HepG2 (cell line): Measurements from ENCODE around the gene SPATS2. TPM values are rescaled to one million over a fixed set of nuclear protein-coding genes. Genes with fewer than 3 reads are reported as not detected.

Source experiments
- ARID2 ChIP-seq: sonication (generic); formaldehyde crosslinking; IDR thresholded peaks from 2 replicates; pipeline ENCODE4 v1.8.1; 2022; ENCODE audit warnings: mild to moderate bottlenecking, missing genetic modification reagents, borderline replicate concordance
- ATF7-NPFF ChIP-seq: sonication (generic); formaldehyde crosslinking; IDR thresholded peaks from 2 replicates; pipeline ENCODE4 v1.8.1; 2023; ENCODE audit warnings: mild to moderate bottlenecking, low read depth, missing genetic modification reagents, moderate library complexity
- CBFB ChIP-seq: sonication (generic); formaldehyde crosslinking; IDR thresholded peaks from 2 replicates; pipeline ENCODE4 v1.4.0; 2020; ENCODE audit warnings: missing genetic modification reagents
- CHD2 ChIP-seq: IDR thresholded peaks from 2 replicates; pipeline ENCODE4 v1.6.1; 2011; ENCODE audit warnings: low read depth, low read length, improper control_type of control experiment
- HHEX ChIP-seq: IDR thresholded peaks from 2 replicates; pipeline ENCODE4 v1.6.1; 2016; ENCODE audit warnings: control low read depth
- HNRNPK ChIP-seq: fragments of 200-400 bp; formaldehyde crosslinking; IDR thresholded peaks from 2 replicates; pipeline ENCODE4 v1.6.1; 2018; ENCODE audit warnings: low read length, low read depth, moderate library complexity, mild to moderate bottlenecking; ENCODE audit not compliant: poor library complexity, severe bottlenecking
- KAT7 ChIP-seq: IDR thresholded peaks from 2 replicates; pipeline ENCODE4 v1.6.1; 2018; ENCODE audit warnings: borderline replicate concordance, missing compliant biosample characterization
- KLF16 ChIP-seq, 2 experiments: sonication (generic) in 1 of 2; formaldehyde crosslinking in 1 of 2; IDR thresholded peaks; 2 replicates each; pipeline versions ENCODE4 v1.6.1 to v1.8.0; 2016 to 2023; ENCODE audit warnings: missing genetic modification reagents in 2 of 2, missing compliant biosample characterization in 1 of 2
- NR3C1 ChIP-seq: sonication (generic); formaldehyde crosslinking; IDR thresholded peaks from 2 replicates; pipeline ENCODE4 v1.4.0; 2020; ENCODE audit warnings: missing genetic modification reagents
- PRPF4 ChIP-seq: fragments of 200-400 bp; formaldehyde crosslinking; IDR thresholded peaks from 2 replicates; pipeline ENCODE4 v1.6.1; 2016; ENCODE audit warnings: low read length, low read depth; ENCODE audit not compliant: poor library complexity, severe bottlenecking
- TAF1 ChIP-seq: sonication (generic); formaldehyde crosslinking; IDR thresholded peaks from 2 replicates; pipeline ENCODE4 v1.4.0; 2020; ENCODE audit warnings: missing genetic modification reagents
- ZC3H13 ChIP-seq: sonication (generic); formaldehyde crosslinking; IDR thresholded peaks from 2 replicates; pipeline ENCODE4 v1.8.1; 2023; ENCODE audit warnings: mild to moderate bottlenecking, missing genetic modification reagents, moderate library complexity
- ZNF335 ChIP-seq: sonication (generic); formaldehyde crosslinking; IDR thresholded peaks from 2 replicates; pipeline ENCODE4 v1.4.0; 2020; ENCODE audit warnings: missing genetic modification reagents
- ZNF510 ChIP-seq: sonication (generic); formaldehyde crosslinking; IDR thresholded peaks from 2 replicates; pipeline ENCODE4 v1.4.0; 2020; ENCODE audit warnings: low read depth, mild to moderate bottlenecking, missing genetic modification reagents
- ZNF747 ChIP-seq: sonication (generic); formaldehyde crosslinking; IDR thresholded peaks from 2 replicates; pipeline ENCODE4 v1.8.1; 2023; ENCODE audit warnings: missing genetic modification reagents, mild to moderate bottlenecking, borderline replicate concordance
- polyA plus RNA-seq, 8 experiments: library from polyadenylated mRNA; depleted of rRNA in 3 of 8; stranded (reverse) in 7 of 8; unstranded in 1 of 8; fragments of >200 nt; fragmentation: Illumina TruSeq in 4 of 8; extraction: Trizol in 4 of 8; gene quantifications; 2 replicates each; pipeline versions ENCODE4 v1.2.1 to v1.2.3, GENCODE V29; 2011 to 2016; ENCODE audit warnings: low read depth in 4 of 8, missing spikeins in 1 of 8, mixed read lengths in 1 of 8; ENCODE audit not compliant: insufficient read depth in 1 of 8
- total RNA-seq, 5 experiments: library from RNA; depleted of rRNA; stranded (reverse); fragments of >200 nt; fragmentation: Illumina TruSeq; extraction: Trizol; gene quantifications; 2 replicates each; pipeline ENCODE4 v1.2.3, GENCODE V29; 2016; ENCODE audit warnings: low read depth in 1 of 5
- TF ChIP-seq, protein P1 (sequence below): sonication (generic); formaldehyde crosslinking; conservative IDR thresholded peaks from 2 replicates; pipeline ENCODE4 v1.4.0; 2020; ENCODE audit warnings: missing genetic modification reagents
- TF ChIP-seq, protein P2 (sequence below): IDR thresholded peaks from 2 replicates; pipeline ENCODE4 v1.6.1; 2018; ENCODE audit warnings: missing genetic modification reagents, mild to moderate bottlenecking, missing compliant biosample characterization
- TF ChIP-seq, protein P3 (sequence below): sonication (generic); formaldehyde crosslinking; IDR thresholded peaks from 2 replicates; pipeline ENCODE4 v1.8.1; 2022; ENCODE audit warnings: mild to moderate bottlenecking, missing genetic modification reagents
- TF ChIP-seq, protein P4 (sequence below): sonication (generic); formaldehyde crosslinking; IDR thresholded peaks from 2 replicates; pipeline ENCODE4 v1.9.0; 2022; ENCODE audit warnings: missing genetic modification reagents, mild to moderate bottlenecking, borderline replicate concordance
- TF ChIP-seq, protein P5 (sequence below): sonication (generic); formaldehyde crosslinking; IDR thresholded peaks from 2 replicates; pipeline ENCODE4 v1.5.0; 2020; ENCODE audit warnings: mild to moderate bottlenecking, low read depth, missing genetic modification reagents, borderline replicate concordance
- TF ChIP-seq, protein P6 (sequence below): sonication (generic); formaldehyde crosslinking; IDR thresholded peaks from 2 replicates; pipeline ENCODE4 v1.4.0; 2020; ENCODE audit warnings: missing genetic modification reagents

SPATS2 gene
- total and polyA plus RNA-seq, 2 of the 13 experiments (the other 11 are each of a cell fraction or from before 2014, with no cell fraction given) = 19.3 to 28.1 TPM

DNA sequence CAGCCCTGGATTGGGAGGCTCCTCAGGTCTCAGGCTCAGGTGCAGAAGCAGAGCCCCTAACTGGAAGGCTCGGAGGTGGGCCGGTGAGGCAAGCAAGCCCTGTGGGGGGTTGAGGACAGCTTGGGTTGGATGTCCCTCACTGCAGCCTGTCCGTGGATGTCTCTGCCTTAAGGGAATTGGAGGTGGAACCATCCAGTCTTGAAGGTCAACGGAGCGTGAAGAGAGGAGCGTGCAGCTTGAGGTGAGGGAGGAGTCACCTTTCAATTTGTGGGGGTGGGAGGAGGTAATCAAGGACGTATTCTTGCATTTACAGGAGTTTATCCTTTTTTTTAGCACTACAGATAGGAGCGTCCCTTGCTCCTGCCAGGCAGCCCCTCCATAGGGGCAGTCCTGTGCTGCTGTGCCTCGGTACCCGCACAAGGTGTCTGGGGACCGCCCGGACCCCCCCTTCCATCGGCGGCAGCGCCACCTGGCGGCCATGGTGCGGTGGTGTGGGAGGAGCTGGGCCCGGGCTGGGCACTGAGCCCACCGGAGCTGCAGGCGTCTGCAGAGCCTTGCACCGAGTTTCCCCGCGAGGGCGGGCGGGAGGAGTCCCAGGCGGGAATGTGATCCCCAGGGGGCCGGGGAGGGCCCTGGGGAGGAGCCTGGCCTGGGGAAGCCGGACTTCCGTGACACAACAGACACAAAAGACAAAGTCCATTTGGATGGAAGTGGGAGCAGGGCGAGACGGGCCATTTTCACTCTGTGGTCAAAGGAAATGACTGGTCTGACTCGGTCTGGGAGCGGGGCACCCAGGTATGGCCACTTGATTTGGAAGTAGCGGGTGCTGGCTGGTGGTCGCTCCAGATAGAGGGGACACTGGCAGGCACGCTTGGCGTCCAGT is 19.7 kb upstream of the SPATS2 start (continued):
- peak; percentile 92 for TF ChIP-seq KAT7 (CRISPR knock-in tag)
- TF ChIP-seq, protein P1, sequence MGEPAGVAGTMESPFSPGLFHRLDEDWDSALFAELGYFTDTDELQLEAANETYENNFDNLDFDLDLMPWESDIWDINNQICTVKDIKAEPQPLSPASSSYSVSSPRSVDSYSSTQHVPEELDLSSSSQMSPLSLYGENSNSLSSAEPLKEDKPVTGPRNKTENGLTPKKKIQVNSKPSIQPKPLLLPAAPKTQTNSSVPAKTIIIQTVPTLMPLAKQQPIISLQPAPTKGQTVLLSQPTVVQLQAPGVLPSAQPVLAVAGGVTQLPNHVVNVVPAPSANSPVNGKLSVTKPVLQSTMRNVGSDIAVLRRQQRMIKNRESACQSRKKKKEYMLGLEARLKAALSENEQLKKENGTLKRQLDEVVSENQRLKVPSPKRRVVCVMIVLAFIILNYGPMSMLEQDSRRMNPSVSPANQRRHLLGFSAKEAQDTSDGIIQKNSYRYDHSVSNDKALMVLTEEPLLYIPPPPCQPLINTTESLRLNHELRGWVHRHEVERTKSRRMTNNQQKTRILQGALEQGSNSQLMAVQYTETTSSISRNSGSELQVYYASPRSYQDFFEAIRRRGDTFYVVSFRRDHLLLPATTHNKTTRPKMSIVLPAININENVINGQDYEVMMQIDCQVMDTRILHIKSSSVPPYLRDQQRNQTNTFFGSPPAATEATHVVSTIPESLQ = no peak
- TF ChIP-seq, protein P2, sequence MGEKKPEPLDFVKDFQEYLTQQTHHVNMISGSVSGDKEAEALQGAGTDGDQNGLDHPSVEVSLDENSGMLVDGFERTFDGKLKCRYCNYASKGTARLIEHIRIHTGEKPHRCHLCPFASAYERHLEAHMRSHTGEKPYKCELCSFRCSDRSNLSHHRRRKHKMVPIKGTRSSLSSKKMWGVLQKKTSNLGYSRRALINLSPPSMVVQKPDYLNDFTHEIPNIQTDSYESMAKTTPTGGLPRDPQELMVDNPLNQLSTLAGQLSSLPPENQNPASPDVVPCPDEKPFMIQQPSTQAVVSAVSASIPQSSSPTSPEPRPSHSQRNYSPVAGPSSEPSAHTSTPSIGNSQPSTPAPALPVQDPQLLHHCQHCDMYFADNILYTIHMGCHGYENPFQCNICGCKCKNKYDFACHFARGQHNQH (CRISPR knock-in tag) = peak; percentile 75; the same call in 1 of the 2 replicates
- TF ChIP-seq, protein P3, sequence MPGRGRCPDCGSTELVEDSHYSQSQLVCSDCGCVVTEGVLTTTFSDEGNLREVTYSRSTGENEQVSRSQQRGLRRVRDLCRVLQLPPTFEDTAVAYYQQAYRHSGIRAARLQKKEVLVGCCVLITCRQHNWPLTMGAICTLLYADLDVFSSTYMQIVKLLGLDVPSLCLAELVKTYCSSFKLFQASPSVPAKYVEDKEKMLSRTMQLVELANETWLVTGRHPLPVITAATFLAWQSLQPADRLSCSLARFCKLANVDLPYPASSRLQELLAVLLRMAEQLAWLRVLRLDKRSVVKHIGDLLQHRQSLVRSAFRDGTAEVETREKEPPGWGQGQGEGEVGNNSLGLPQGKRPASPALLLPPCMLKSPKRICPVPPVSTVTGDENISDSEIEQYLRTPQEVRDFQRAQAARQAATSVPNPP (CRISPR knock-in tag) = peak; percentile 47; the same call in 1 of the 2 replicates
- peak; percentile 32 for TF ChIP-seq HNRNPK
- TF ChIP-seq, protein P4, sequence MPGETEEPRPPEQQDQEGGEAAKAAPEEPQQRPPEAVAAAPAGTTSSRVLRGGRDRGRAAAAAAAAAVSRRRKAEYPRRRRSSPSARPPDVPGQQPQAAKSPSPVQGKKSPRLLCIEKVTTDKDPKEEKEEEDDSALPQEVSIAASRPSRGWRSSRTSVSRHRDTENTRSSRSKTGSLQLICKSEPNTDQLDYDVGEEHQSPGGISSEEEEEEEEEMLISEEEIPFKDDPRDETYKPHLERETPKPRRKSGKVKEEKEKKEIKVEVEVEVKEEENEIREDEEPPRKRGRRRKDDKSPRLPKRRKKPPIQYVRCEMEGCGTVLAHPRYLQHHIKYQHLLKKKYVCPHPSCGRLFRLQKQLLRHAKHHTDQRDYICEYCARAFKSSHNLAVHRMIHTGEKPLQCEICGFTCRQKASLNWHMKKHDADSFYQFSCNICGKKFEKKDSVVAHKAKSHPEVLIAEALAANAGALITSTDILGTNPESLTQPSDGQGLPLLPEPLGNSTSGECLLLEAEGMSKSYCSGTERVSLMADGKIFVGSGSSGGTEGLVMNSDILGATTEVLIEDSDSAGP (CRISPR knock-in tag) = peak; percentile 88
- no peak for TF ChIP-seq PRPF4
- TF ChIP-seq, protein P5, sequence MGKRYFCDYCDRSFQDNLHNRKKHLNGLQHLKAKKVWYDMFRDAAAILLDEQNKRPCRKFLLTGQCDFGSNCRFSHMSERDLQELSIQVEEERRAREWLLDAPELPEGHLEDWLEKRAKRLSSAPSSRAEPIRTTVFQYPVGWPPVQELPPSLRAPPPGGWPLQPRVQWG (CRISPR knock-in tag) = no peak
- no peak for TF ChIP-seq ZC3H13 (CRISPR knock-in tag)
- TF ChIP-seq TAF1 (CRISPR knock-in tag) = peak; percentile 97
- no peak for TF ChIP-seq NR3C1 (CRISPR knock-in tag)
- TF ChIP-seq CHD2 = no peak; the same call in 1 of the 2 replicates
- TF ChIP-seq ZNF335 (CRISPR knock-in tag) = peak; percentile 72; the same call in 1 of the 2 replicates
- TF ChIP-seq, protein P6, sequence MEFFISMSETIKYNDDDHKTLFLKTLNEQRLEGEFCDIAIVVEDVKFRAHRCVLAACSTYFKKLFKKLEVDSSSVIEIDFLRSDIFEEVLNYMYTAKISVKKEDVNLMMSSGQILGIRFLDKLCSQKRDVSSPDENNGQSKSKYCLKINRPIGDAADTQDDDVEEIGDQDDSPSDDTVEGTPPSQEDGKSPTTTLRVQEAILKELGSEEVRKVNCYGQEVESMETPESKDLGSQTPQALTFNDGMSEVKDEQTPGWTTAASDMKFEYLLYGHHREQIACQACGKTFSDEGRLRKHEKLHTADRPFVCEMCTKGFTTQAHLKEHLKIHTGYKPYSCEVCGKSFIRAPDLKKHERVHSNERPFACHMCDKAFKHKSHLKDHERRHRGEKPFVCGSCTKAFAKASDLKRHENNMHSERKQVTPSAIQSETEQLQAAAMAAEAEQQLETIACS (CRISPR knock-in tag) = no peak; the same call in 1 of the 2 replicates
- no peak for TF ChIP-seq ATF7-NPFF (CRISPR knock-in tag)
- TF ChIP-seq CBFB (CRISPR knock-in tag) = peak; percentile 66; the same call in 1 of the 2 replicates
- peak; percentile 39; the same call in 1 of the 2 replicates for TF ChIP-seq ZNF510 (CRISPR knock-in tag)
- peak in 1 of 2 experiments; percentile 89; a peak in 2 of 4 replicates for TF ChIP-seq KLF16 (CRISPR knock-in tag; IDR thresholded peaks at IDR 0.05)
- TF ChIP-seq HHEX (CRISPR knock-in tag) = no peak
- TF ChIP-seq ARID2 = peak; percentile 75; the same call in 1 of the 2 replicates
- no peak; the same call in 1 of the 2 replicates for TF ChIP-seq ZNF747 (CRISPR knock-in tag)
